ENCODE results near the gene ATP6V0C. TPM values are rescaled to one million over a fixed set of nuclear protein-coding genes. Genes with fewer than 3 reads are reported as not detected.

The ATP6V0C gene
- total RNA-seq, 1 experiment from 2014 or later = 176 TPM

GRCh38 chr16:2472885-2473445 lies 40.8 kb upstream of the ATP6V0C start:
- Histone ChIP-seq H2AFZ (ENCODE audit: low read length) (no peak overlapping the region), H2BK5ac (ENCODE audit: insufficient read length, low read length) (no peak overlapping the region), H3K18ac (ENCODE audit: insufficient read length, low read depth, low read length) (no peak overlapping the region), H3K79me1 (ENCODE audit: insufficient read depth, low read depth, low read length, poor library complexity, severe bottlenecking) (no peaks in the 10 kb centered on the region), H3T11ph (ENCODE audit: low read length) (no peak overlapping the region), H3K27ac (ENCODE audit: insufficient read length, low read depth, low read length) (no peak overlapping the region), H3K56ac (ENCODE audit: insufficient read length, low read depth, low read length) (no peak overlapping the region), H2BK120ac (ENCODE audit: low read depth, low read length, poor library complexity, severe bottlenecking) (no peak overlapping the region), H3K9ac (ENCODE audit: extremely low read depth, insufficient read length, low read length) (no peak overlapping the region), H2AK5ac (ENCODE audit: insufficient read length, low read length) (no peak overlapping the region), H3K4ac (ENCODE audit: low read depth, low read length) (no peak overlapping the region), H3K27me3 (ENCODE audit: insufficient read depth, low read length) (peaks cover 18% of the 10 kb centered on the region; the same call in 1 of the 2 replicates), H2BK20ac (ENCODE audit: low read depth, low read length, poor library complexity, severe bottlenecking) (no peak overlapping the region), H3K4me1 (ENCODE audit: insufficient read depth, low read length) (no peaks in the 10 kb centered on the region), H4K5ac (ENCODE audit: insufficient read length, low read depth, low read length) (no peak overlapping the region), H3K14ac (ENCODE audit: insufficient read depth, low read length) (no peak overlapping the region), H4K8ac (replicated peaks; ENCODE audit: insufficient read length, low read depth, low read length) (no peak overlapping the region), H4K20me1 (ENCODE audit: control insufficient read depth, insufficient read depth, insufficient read length) (no peaks in the 10 kb centered on the region), H3K79me2 (ENCODE audit: insufficient read depth, low read length) (no peaks in the 10 kb centered on the region), H3K23me2 (ENCODE audit: insufficient read length, low read depth, low read length, poor library complexity, severe bottlenecking) (peaks cover 15% of the 10 kb centered on the region), H2BK15ac (ENCODE audit: low read depth, low read length) (no peak overlapping the region), H3K9me3 (ENCODE audit: control insufficient read depth, low read depth, low read length) (no peaks in the 10 kb centered on the region), H4K91ac (ENCODE audit: insufficient read length, low read depth, low read length) (no peak overlapping the region), H3K4me2 (ENCODE audit: insufficient read depth, insufficient read length, low read length) (no peak overlapping the region), H3K23ac (ENCODE audit: insufficient read length, low read depth, low read length) (no peak overlapping the region), H2BK12ac (ENCODE audit: insufficient read length, low read depth, low read length) (no peak overlapping the region)
- DNase-seq = no peak
- Mint-ChIP-seq H3K36me3 (ENCODE audit: insufficient read depth in 1 of 3, low read depth in 3 of 3) (no peaks in the 10 kb centered on the region; a peak in 1 of 7 replicates), H3K4me1 (peaks cover 23 to 28% of the 10 kb centered on the region in 2 experiments), H3K4me3 (peak overlapping the region; percentile 61 to 79), H3K27ac (no peak overlapping the region), H3K27me3 (ENCODE audit: low read depth) (peaks cover 52% of the 10 kb centered on the region), H3K9me3 (no peaks in the 10 kb centered on the region)
- TF ChIP-seq, protein P1, sequence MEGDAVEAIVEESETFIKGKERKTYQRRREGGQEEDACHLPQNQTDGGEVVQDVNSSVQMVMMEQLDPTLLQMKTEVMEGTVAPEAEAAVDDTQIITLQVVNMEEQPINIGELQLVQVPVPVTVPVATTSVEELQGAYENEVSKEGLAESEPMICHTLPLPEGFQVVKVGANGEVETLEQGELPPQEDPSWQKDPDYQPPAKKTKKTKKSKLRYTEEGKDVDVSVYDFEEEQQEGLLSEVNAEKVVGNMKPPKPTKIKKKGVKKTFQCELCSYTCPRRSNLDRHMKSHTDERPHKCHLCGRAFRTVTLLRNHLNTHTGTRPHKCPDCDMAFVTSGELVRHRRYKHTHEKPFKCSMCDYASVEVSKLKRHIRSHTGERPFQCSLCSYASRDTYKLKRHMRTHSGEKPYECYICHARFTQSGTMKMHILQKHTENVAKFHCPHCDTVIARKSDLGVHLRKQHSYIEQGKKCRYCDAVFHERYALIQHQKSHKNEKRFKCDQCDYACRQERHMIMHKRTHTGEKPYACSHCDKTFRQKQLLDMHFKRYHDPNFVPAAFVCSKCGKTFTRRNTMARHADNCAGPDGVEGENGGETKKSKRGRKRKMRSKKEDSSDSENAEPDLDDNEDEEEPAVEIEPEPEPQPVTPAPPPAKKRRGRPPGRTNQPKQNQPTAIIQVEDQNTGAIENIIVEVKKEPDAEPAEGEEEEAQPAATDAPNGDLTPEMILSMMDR (conservative IDR thresholded peaks at IDR 0.05) = no peak
- WGBS (ENCODE audit: extremely low coverage, insufficient read length, low lambda C conversion rate) = no CpG with 5 or more reads among the region's 14 CpGs
